ENCODE results near the gene WFDC10A.
"Not testable (repeated sequence)": the region's sequence is repeated elsewhere in the genome, so short reads cannot be mapped to it uniquely, and the experiment has no call there.

GRCh38 chr20:45657038-45657437, 27.5 kb downstream of the WFDC10A start:
- not testable (repeated sequence) for TF ChIP-seq EZH2 (IDR thresholded peaks at IDR 0.05; ENCODE audit: low read depth); CTCF (conservative IDR thresholded peaks at IDR 0.05)
